Muscle layer of duodenum (tissue), 2 donors: ENCODE results near the gene C10orf62.
"Not testable (repeated sequence)": the region's sequence is repeated elsewhere in the genome, so short reads cannot be mapped to it uniquely, and the experiment has no call there.

Source experiments
- H3K27ac ChIP-seq: one replicate; pipeline ENCODE4 v1.7.0; 2013; ENCODE audit warnings: mild to moderate bottlenecking, low read length
- H3K27me3 ChIP-seq: one replicate; pipeline ENCODE4 v1.7.0; 2013; ENCODE audit warnings: low read depth, mild to moderate bottlenecking, control low read depth, low read length
- H3K36me3 ChIP-seq, 2 donors: one replicate each; pipeline ENCODE4 v1.7.0; 2013; ENCODE audit warnings: low read length in 2 of 2, control low read depth in 1 of 2, mild to moderate bottlenecking in 1 of 2; ENCODE audit not compliant: insufficient read depth in 2 of 2, control insufficient read depth in 1 of 2
- H3K4me1 ChIP-seq, 2 donors: one replicate each; pipeline ENCODE4 v1.7.0; 2013; ENCODE audit warnings: low read length in 2 of 2, mild to moderate bottlenecking in 2 of 2, control low read depth in 1 of 2, moderate library complexity in 1 of 2; ENCODE audit not compliant: insufficient read depth in 2 of 2, control insufficient read depth in 1 of 2
- H3K4me3 ChIP-seq, 2 donors: one replicate each; pipeline ENCODE4 v1.7.0; 2013; ENCODE audit warnings: low read length in 2 of 2, low read depth in 1 of 2, mild to moderate bottlenecking in 1 of 2
- H3K9me3 ChIP-seq, 2 donors: one replicate each; pipeline ENCODE4 v1.7.0; 2013; ENCODE audit warnings: low read length in 2 of 2, control low read depth in 1 of 2, mild to moderate bottlenecking in 1 of 2; ENCODE audit not compliant: control insufficient read depth in 1 of 2
- donor health status: healthy.

C10orf62 gene

DNA sequence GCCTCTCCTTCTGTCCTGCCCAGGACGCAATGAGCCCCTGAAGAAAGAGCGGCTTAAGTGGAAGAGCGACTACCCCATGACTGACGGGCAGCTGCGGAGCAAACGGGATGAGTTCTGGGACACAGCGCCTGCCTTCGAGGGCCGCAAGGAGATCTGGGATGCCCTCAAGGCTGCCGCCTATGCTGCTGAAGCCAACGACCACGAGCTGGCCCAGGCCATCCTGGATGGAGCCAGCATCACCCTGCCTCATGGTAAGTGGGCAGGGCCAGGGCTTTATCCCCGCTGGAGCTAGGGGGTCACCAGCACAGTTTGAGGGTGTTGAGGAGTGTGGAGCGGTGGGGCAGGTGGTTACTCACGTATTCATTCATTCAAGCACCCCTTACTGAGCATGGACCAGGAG lies 21.6 kb upstream of the C10orf62 start:
- H3K27ac ChIP-seq: no peak overlapping the region
- no peaks in the 10 kb centered on the region for H3K27me3 ChIP-seq
- H3K4me3 ChIP-seq: no peak overlapping the region
- no peaks in the 10 kb centered on the region for H3K9me3 ChIP-seq
- peaks cover 5 to 27% of the 10 kb centered on the region in 2 donors for H3K36me3 ChIP-seq
- peaks cover 0 to 7% of the 10 kb centered on the region in 2 donors for H3K4me1 ChIP-seq

DNA sequence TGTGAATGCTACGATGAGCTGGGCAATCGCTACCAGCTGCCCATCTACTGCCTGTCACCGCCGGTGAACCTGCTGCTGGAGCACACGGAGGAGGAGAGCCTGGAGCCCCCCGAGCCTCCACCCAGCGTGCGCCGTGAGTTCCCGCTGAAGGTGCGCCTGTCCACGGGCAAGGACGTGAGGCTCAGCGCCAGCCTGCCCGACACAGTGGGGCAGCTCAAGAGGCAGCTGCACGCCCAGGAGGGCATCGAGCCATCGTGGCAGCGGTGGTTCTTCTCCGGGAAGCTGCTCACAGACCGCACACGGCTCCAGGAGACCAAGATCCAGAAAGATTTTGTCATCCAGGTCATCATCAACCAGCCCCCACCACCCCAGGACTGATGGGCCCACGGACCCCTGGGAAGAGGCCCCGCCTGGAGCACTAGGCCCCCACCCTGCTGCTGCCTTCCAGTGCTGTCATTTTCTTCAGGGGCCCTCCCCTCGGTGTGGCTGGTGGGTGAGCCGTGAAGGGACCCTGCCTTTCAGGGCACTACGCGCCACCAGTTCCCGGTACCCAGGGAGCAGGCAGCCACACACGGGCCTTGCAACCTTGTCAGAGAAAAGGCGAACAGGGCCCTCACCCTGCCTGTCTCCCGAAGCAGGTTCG lies 19.3 kb upstream of the C10orf62 start:
- Histone ChIP-seq H3K4me3 (no peak overlapping the region), H3K27ac (no peak overlapping the region), H3K27me3 (no peaks in the 10 kb centered on the region), H3K4me1 (peaks cover 0 to 8% of the 10 kb centered on the region in 2 donors), H3K9me3 (no peaks in the 10 kb centered on the region), H3K36me3 (peaks cover 5 to 27% of the 10 kb centered on the region in 2 donors)

DNA sequence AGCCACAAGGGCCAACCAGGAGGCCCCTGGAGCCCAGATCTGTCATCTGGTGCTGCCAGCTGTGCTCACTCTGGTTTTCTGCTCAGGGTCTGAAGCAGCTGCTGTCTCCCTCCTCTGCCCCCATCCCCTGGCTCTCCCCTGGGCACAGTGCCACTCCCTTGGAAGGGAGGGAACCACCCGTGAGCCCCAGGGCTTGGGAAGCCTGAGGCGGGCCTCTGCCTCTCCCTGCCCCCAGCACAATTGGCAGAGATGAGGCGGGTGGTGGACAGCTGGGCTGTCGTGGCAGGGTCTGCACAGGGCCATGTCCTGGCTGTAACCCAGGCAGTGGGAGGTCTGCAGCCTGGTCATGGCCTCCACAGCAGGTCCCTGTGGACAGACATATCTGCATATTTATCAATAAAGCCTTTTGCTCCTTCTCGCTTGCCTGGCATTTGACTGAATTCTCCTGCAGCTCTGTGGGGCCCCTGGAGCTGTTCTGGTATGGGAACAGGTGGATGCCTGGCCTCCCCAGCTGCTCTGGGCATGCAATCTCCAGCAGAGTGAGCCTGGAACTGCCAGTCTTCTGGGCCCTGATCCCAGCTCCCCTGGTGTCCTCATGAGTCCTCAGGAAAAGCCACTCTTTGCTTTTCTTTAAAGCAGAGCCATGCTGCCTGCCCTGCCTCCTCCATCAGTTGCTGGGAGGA lies 18.6 kb upstream of the C10orf62 start:
- H3K4me1 ChIP-seq: peaks cover 0 to 8% of the 10 kb centered on the region in 2 donors
- no peak overlapping the region for H3K4me3 ChIP-seq
- H3K9me3 ChIP-seq: no peaks in the 10 kb centered on the region
- H3K27ac ChIP-seq: no peak overlapping the region
- H3K36me3 ChIP-seq: peaks cover 5 to 27% of the 10 kb centered on the region in 2 donors
- no peaks in the 10 kb centered on the region for H3K27me3 ChIP-seq

DNA sequence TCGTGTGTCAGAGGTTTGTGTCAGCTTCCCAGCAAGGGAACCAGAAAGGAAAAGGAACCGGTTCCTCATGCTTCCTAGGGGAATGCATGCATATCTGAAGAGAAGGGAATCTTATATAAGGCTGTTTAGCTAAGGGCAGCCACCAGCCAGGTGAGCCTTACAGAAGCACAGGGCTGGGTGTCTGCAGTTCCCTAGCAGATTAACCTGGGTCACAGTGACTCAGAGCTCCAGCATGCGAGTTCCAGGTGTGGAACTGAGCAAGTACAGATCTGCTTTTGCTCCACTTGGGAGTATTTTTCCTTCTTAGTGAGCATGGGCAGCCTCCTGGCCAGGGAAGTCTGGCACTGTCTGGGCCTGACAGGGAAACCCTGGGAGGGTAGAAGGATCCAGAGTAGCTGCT lies 17.9 kb upstream of the C10orf62 start:
- Histone ChIP-seq H3K4me1 (peaks cover 0 to 8% of the 10 kb centered on the region in 2 donors), H3K9me3 (no peaks in the 10 kb centered on the region), H3K36me3 (peaks cover 5 to 27% of the 10 kb centered on the region in 2 donors), H3K4me3 (no peak overlapping the region), H3K27me3 (no peaks in the 10 kb centered on the region), H3K27ac (no peak overlapping the region)

DNA sequence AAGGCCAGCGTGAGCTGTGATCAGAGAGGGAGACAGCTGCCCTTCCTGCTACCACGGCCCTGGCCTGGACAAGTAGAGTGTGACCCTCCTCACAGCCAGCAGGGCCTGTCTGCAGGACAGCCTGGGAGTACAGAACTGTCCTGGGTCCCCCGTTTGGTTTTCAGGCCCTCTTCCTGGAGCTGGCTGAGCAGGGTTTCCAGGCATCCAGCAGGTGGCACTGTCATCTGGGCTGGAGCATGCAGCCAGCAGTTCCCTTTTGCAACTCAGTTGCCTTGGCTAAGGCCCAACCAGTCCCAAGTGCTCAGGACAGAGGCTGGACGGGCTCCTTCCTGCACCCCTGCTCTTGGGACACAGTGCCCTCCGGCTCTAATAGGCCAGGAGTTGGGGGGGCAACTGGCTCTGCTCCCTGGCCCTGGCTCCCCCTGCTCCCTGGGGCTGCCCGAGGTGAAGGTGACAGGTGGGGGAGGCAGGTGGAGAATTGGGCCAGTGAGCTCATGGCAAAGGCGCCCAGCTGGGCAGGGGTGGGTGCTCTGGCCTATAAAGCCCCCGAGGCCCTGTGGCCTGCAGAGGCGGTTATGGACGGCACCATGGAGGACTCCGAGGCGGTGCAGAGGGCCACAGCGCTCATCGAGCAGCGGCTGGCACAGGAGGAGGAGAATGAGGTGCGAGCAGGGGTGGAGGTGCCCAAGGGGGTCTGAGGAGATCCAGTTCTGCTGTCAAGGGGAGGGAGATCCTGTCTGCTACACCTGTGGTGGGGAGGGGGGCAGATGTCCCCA lies 17.1 kb upstream of the C10orf62 start, which contains the start of gene ANKRD2:
TSS of gene ANKRD2 (plus strand) at position 566 of the 776 bp plus-strand sequence. CDS start at position 576, 10 bp downstream.
- H3K4me1 ChIP-seq: peaks cover 0 to 8% of the 10 kb centered on the region in 2 donors

DNA sequence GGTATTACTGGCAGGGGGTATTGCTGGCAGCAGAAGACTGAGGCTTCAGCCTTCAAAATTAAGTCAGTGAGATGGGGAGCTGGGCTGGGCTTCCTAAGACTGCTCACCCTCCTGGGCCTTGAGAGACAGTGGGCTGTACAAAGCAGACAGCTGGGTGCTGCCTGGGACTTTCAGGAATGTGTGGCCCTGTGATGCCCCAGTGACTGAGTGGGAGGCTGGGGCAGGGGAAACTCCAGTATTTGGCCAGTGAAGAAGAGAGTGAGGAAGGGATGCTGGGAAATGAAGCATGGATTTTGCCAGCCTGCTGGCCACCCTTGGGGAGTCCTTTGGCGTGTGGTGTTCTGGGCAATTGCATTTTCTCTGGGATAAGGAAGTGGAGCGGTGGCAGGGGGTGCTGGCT lies 16.5 kb upstream of the C10orf62 start:
- H3K9me3 ChIP-seq: no peaks in the 10 kb centered on the region
- no peaks in the 10 kb centered on the region for H3K27me3 ChIP-seq
- H3K36me3 ChIP-seq: peaks cover 5 to 27% of the 10 kb centered on the region in 2 donors
- peaks cover 0 to 8% of the 10 kb centered on the region in 2 donors for H3K4me1 ChIP-seq
- H3K4me3 ChIP-seq: no peak overlapping the region
- no peak overlapping the region for H3K27ac ChIP-seq

More for the DNA sequence above, 17.1 kb upstream of the C10orf62 start, which contains the start of gene ANKRD2:
- Histone ChIP-seq H3K27me3 (no peaks in the 10 kb centered on the region), H3K4me3 (no peak within 1 kb of the TSS), H3K9me3 (no peaks in the 10 kb centered on the region), H3K36me3 (peaks cover 5 to 27% of the 10 kb centered on the region in 2 donors), H3K27ac (no peak within 1 kb of the TSS)

DNA sequence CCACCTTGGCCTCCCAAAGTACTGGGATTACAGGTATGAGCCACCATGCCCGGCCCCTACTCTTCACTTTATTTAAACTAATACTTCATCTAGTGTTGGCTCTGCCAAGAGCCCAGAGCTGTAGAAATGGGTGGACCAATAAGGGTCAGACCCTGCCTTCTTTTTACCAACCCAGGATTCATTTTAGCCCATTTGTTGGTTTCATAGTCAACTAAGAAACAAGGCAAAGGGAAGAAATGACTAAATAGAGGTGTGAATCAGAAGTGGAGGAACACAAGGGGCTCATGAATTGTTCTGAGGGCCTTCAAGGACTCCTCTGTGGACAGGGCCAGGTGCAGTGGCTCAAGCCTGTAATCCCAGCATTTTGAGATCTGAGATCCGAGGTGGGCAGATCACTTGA lies 15.8 kb upstream of the C10orf62 start:
- Histone ChIP-seq H3K36me3 (peaks cover 5 to 24% of the 10 kb centered on the region in 2 donors), H3K27ac (no peak overlapping the region), H3K27me3 (no peaks in the 10 kb centered on the region), H3K4me3 (no peak overlapping the region), H3K4me1 (peaks cover 0 to 8% of the 10 kb centered on the region in 2 donors), H3K9me3 (no peaks in the 10 kb centered on the region)

DNA sequence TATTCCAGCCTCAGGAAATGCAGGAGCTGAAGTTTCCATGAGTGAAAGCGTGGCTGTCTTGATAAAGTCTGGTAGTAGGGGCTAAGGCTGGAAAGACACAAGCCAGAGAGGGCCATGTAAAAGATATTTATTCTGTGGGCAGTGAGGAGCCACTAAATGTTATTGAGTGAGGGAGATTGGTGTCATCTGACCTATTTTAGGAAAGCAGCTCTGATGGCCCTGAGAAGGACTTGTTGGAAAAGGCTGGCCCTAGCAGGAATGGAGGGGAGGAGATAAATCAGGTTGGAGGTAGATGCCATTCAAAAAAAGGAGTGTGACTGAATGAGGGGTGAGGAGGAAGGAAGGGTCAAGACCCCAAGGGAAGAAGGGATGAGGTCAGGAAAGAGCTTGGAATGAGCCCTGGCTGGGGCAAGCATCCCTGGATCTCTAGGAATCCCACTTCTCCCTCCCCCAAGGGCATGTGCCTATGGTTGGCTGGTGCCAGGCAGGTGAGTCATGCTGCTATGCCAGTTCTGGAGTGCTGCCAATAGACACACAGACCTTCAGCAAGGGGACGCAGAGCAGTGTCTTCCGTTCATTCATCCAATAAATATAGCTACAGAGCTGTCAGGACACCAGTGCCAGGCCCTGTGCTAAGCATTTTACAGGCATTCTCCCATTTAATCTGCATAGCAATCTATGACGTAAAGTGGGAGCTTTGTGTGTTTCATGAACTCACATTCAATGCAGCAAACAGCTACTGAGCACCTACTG lies 15.0 kb upstream of the C10orf62 start:
- Histone ChIP-seq H3K4me1 (peaks cover 0 to 8% of the 10 kb centered on the region in 2 donors), H3K9me3 (no peaks in the 10 kb centered on the region), H3K36me3 (peaks cover 0 to 17% of the 10 kb centered on the region in 2 donors), H3K4me3 (no peak overlapping the region), H3K27me3 (no peaks in the 10 kb centered on the region), H3K27ac (peak overlapping the region; percentile 53)

DNA sequence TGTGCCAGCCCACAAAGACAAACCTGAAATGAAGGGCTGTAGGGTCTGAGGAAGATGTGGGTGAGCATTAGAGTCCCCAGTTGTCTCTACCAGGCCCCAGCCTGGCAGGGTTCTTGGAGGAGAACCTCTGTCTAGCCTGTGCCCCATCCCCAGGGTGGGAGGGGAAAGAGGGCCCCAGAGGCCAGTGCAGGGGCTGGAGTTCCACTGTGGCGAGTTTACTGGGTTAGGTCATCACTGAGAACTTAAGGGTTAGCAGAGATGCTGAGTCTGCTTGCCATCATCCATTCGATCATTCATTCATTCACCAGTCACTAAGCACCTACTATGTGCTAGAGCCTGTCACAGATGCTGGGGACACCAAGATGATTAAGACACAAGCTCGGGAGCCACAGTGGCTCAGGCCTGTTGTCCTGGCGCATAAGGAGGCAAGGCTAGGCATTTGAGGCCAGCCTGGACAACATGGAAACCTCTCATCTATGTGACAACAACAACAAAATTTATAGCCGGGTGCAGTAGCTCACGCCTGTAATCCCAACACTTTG lies 14.3 kb upstream of the C10orf62 start:
- Histone ChIP-seq H3K4me3 (no peak overlapping the region), H3K27me3 (no peaks in the 10 kb centered on the region), H3K9me3 (no peaks in the 10 kb centered on the region), H3K4me1 (peaks cover 0 to 8% of the 10 kb centered on the region in 2 donors), H3K27ac (no peak overlapping the region), H3K36me3 (peaks cover 0 to 12% of the 10 kb centered on the region in 2 donors)

DNA sequence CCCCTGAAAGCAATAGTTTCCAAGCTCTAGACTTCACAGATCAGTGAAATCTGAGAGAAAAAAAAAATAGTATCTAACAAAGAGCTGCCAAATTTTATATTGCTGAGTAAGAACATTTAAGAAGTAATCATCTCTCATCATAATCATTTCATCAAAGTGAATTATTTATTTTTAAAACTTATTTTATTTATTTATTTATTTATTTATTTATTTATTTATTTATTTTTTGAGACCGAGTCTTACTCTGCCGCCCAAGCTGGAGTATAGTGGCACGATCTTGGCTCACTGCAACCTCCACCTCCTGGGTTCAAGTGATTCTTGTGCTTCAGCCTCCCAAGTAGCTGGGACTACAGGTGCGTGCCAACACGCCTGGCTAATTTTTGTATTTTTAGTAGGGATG lies 13.0 kb upstream of the C10orf62 start:
- H3K4me3 ChIP-seq, H3K4me1 ChIP-seq, H3K9me3 ChIP-seq, H3K36me3 ChIP-seq, H3K27ac ChIP-seq, H3K27me3 ChIP-seq: not testable (repeated sequence)
